DND-41 (cell line): ENCODE measurements around the gene OGFR.

Source experiments
- EZH2 ChIP-seq: IDR thresholded peaks from 3 replicates; pipeline ENCODE4 v1.6.1; 2012; ENCODE audit warnings: borderline replicate concordance, low read depth, mild to moderate bottlenecking, moderate library complexity, low read length, inconsistent platforms; ENCODE audit not compliant: severe bottlenecking
- TF ChIP-seq, protein P1 (sequence below): IDR thresholded peaks from 2 replicates; pipeline ENCODE4 v1.5.1; 2012; ENCODE audit warnings: borderline replicate concordance, low read length, moderate library complexity, mild to moderate bottlenecking; ENCODE audit not compliant: poor library complexity, severe bottlenecking; ENCODE audit errors: extremely low read depth

GRCh38 chr20:62825986-62826645 is 21.5 kb downstream of the OGFR start:
- TF ChIP-seq, protein P1, sequence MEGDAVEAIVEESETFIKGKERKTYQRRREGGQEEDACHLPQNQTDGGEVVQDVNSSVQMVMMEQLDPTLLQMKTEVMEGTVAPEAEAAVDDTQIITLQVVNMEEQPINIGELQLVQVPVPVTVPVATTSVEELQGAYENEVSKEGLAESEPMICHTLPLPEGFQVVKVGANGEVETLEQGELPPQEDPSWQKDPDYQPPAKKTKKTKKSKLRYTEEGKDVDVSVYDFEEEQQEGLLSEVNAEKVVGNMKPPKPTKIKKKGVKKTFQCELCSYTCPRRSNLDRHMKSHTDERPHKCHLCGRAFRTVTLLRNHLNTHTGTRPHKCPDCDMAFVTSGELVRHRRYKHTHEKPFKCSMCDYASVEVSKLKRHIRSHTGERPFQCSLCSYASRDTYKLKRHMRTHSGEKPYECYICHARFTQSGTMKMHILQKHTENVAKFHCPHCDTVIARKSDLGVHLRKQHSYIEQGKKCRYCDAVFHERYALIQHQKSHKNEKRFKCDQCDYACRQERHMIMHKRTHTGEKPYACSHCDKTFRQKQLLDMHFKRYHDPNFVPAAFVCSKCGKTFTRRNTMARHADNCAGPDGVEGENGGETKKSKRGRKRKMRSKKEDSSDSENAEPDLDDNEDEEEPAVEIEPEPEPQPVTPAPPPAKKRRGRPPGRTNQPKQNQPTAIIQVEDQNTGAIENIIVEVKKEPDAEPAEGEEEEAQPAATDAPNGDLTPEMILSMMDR, result no peak
- TF ChIP-seq EZH2, result no peak
